Fibroblast of pulmonary artery (primary cell): ENCODE data around the gene PPFIA2.

Source experiments
- DNase-seq: peaks from one replicate; pipeline ENCODE4 v3.0.0-alpha.2; 2010; ENCODE audit warnings: low read depth
- H3K4me3 ChIP-seq: replicated peaks from 2 replicates; pipeline ENCODE4 v1.5.1; 2011; ENCODE audit warnings: low read depth, mild to moderate bottlenecking, control low read depth, low read length, moderate library complexity
- CTCF ChIP-seq: IDR thresholded peaks from 2 replicates; pipeline ENCODE4 v1.5.1; 2011; ENCODE audit warnings: mild to moderate bottlenecking, control low read depth, low read length, inconsistent platforms; ENCODE audit errors: missing control alignments

Gene PPFIA2

GRCh38 chr12:81465876-81466275, 293.3 kb downstream of the PPFIA2 start:
- H3K4me3 ChIP-seq: no peak overlapping the region
- no peak for TF ChIP-seq CTCF
- DNase-seq: no peak

GRCh38 chr12:81465191-81465590, 294.0 kb downstream of the PPFIA2 start:
- no peak overlapping the region for H3K4me3 ChIP-seq
- DNase-seq: no peak
- TF ChIP-seq CTCF: no peak

- TF ChIP-seq CTCF: peak; percentile 13
- H3K4me3 ChIP-seq: no peak overlapping the region
- no peak for DNase-seq
Measured at GRCh38 chr12:81461163-81461562, 298.0 kb downstream of the PPFIA2 start.

- peak; percentile 81 for DNase-seq
- peak; percentile 76 for TF ChIP-seq CTCF
- no peak overlapping the region for H3K4me3 ChIP-seq
Measured at GRCh38 chr12:81450920-81451739, 308.0 kb downstream of the PPFIA2 start.

GRCh38 chr12:81441629-81442028, 317.5 kb downstream of the PPFIA2 start:
- no peak for TF ChIP-seq CTCF
- no peak overlapping the region for H3K4me3 ChIP-seq
- no peak for DNase-seq

- no peak for TF ChIP-seq CTCF
- DNase-seq: no peak
- H3K4me3 ChIP-seq: no peak overlapping the region
Measured at GRCh38 chr12:81440001-81440400, 319.1 kb downstream of the PPFIA2 start.

- no peak for TF ChIP-seq CTCF
- no peak overlapping the region for H3K4me3 ChIP-seq
Measured at GRCh38 chr12:81439344-81439743, 319.8 kb downstream of the PPFIA2 start.

More at GRCh38 chr12:81439344-81439743, 319.8 kb downstream of the PPFIA2 start:
- DNase-seq: no peak
